H9 (cell line): ENCODE data around the gene FAM219A. TPM values are rescaled to one million over a fixed set of nuclear protein-coding genes. Genes with fewer than 3 reads are reported as not detected.

Experiments
- DNase-seq: peaks from one replicate; pipeline ENCODE4 v3.0.0-alpha.2; 2017
- H2AFZ ChIP-seq: one replicate; pipeline ENCODE4 v1.6.1; 2013; ENCODE audit warnings: mild to moderate bottlenecking, low read length, control low read depth, moderate library complexity
- H2AK5ac ChIP-seq: 2 replicates; pipeline ENCODE4 v1.6.1; 2013; ENCODE audit warnings: low read length, control low read depth, mixed read lengths; ENCODE audit not compliant: insufficient read length
- H2BK120ac ChIP-seq: one replicate; pipeline ENCODE4 v1.6.1; 2013; ENCODE audit warnings: low read depth, mild to moderate bottlenecking, low read length, control low read depth, inconsistent platforms; ENCODE audit not compliant: poor library complexity, severe bottlenecking
- H2BK12ac ChIP-seq: 2 replicates; pipeline ENCODE4 v1.6.1; 2013; ENCODE audit warnings: low read length, control low read depth, mixed read lengths, low read depth; ENCODE audit not compliant: insufficient read length
- H2BK15ac ChIP-seq: 2 replicates; pipeline ENCODE4 v1.6.1; 2013; ENCODE audit warnings: low read depth, low read length, control low read depth
- H2BK20ac ChIP-seq: one replicate; pipeline ENCODE4 v1.6.1; 2013; ENCODE audit warnings: low read depth, mild to moderate bottlenecking, low read length, control low read depth, inconsistent platforms; ENCODE audit not compliant: poor library complexity, severe bottlenecking
- H2BK5ac ChIP-seq: 2 replicates; pipeline ENCODE4 v1.6.1; 2013; ENCODE audit warnings: low read length, control low read depth, mixed read lengths; ENCODE audit not compliant: insufficient read length
- H3K14ac ChIP-seq: 2 replicates; pipeline ENCODE4 v1.6.1; 2013; ENCODE audit warnings: low read length, control low read depth; ENCODE audit not compliant: insufficient read depth
- H3K18ac ChIP-seq: 2 replicates; pipeline ENCODE4 v1.6.1; 2013; ENCODE audit warnings: low read depth, mild to moderate bottlenecking, mixed read lengths, low read length, control low read depth; ENCODE audit not compliant: insufficient read length
- H3K23ac ChIP-seq: 2 replicates; pipeline ENCODE4 v1.6.1; 2013; ENCODE audit warnings: low read length, control low read depth, mixed read lengths, low read depth; ENCODE audit not compliant: insufficient read length
- H3K23me2 ChIP-seq: 2 replicates; pipeline ENCODE4 v1.6.1; 2013; ENCODE audit warnings: low read depth, mild to moderate bottlenecking, mixed read lengths, low read length, control low read depth; ENCODE audit not compliant: insufficient read length, poor library complexity, severe bottlenecking
- H3K27ac ChIP-seq: 2 replicates; pipeline ENCODE4 v1.5.1; 2013; ENCODE audit warnings: low read length, control low read depth, mixed read lengths, low read depth; ENCODE audit not compliant: insufficient read length
- H3K27me3 ChIP-seq: 2 replicates; pipeline ENCODE4 v1.6.1; 2013; ENCODE audit warnings: low read length, control low read depth, inconsistent platforms; ENCODE audit not compliant: insufficient read depth
- H3K4ac ChIP-seq: 2 replicates; pipeline ENCODE4 v1.6.1; 2013; ENCODE audit warnings: low read depth, mild to moderate bottlenecking, control low read depth, inconsistent platforms, low read length, moderate library complexity
- H3K4me1 ChIP-seq: 2 replicates; pipeline ENCODE4 v1.6.1; 2013; ENCODE audit warnings: low read length, control low read depth, inconsistent platforms; ENCODE audit not compliant: insufficient read depth
- H3K4me2 ChIP-seq: 2 replicates; pipeline ENCODE4 v1.6.1; 2013; ENCODE audit warnings: low read length, control low read depth, mixed read lengths; ENCODE audit not compliant: insufficient read length, insufficient read depth
- H3K56ac ChIP-seq: 2 replicates; pipeline ENCODE4 v1.6.1; 2013; ENCODE audit warnings: low read depth, mild to moderate bottlenecking, mixed read lengths, low read length, control low read depth; ENCODE audit not compliant: insufficient read length
- H3K79me1 ChIP-seq: 2 replicates; pipeline ENCODE4 v1.6.1; 2013; ENCODE audit warnings: low read depth, mild to moderate bottlenecking, moderate library complexity, low read length, control low read depth, inconsistent platforms; ENCODE audit not compliant: insufficient read depth, poor library complexity, severe bottlenecking
- H3K79me2 ChIP-seq: 2 replicates; pipeline ENCODE4 v1.6.1; 2013; ENCODE audit warnings: low read length, control low read depth, inconsistent platforms; ENCODE audit not compliant: insufficient read depth
- H3K9ac ChIP-seq: 2 replicates; pipeline ENCODE4 v1.6.1; 2013; ENCODE audit warnings: low read length, control low read depth, mixed read lengths; ENCODE audit not compliant: insufficient read length; ENCODE audit errors: extremely low read depth
- H3K9me3 ChIP-seq: one replicate; pipeline ENCODE4 v1.6.1; 2013; ENCODE audit warnings: low read depth, low read length, inconsistent platforms; ENCODE audit not compliant: control insufficient read depth
- H3T11ph ChIP-seq: one replicate; pipeline ENCODE4 v1.6.1; 2013; ENCODE audit warnings: mild to moderate bottlenecking, low read length, control low read depth, inconsistent platforms
- H4K20me1 ChIP-seq: one replicate; pipeline ENCODE4 v1.6.1; 2013; ENCODE audit not compliant: control insufficient read depth, insufficient read length, insufficient read depth
- H4K5ac ChIP-seq: 2 replicates; pipeline ENCODE4 v1.6.1; 2013; ENCODE audit warnings: low read depth, mild to moderate bottlenecking, mixed read lengths, low read length, control low read depth; ENCODE audit not compliant: insufficient read length
- H4K8ac ChIP-seq: replicated peaks from 2 replicates; pipeline ENCODE4 v1.6.1; 2013; ENCODE audit warnings: low read length, control low read depth, mixed read lengths, low read depth; ENCODE audit not compliant: insufficient read length
- H4K91ac ChIP-seq: 2 replicates; pipeline ENCODE4 v1.6.1; 2013; ENCODE audit warnings: low read depth, mild to moderate bottlenecking, moderate library complexity, mixed read lengths, low read length, control low read depth; ENCODE audit not compliant: insufficient read length
- H3K27ac Mint-ChIP-seq, 3 experiments: 2 replicates in 2 of 3; 3 replicates in 1 of 3; pipeline ENCODE4 v1.8.0; 2020 to 2021; ENCODE audit warnings: mixed read lengths in 3 of 3, mild to moderate bottlenecking in 1 of 3, moderate library complexity in 1 of 3
- H3K27me3 Mint-ChIP-seq: 2 replicates; pipeline ENCODE4 v1.8.0; 2021; ENCODE audit warnings: low read depth, mild to moderate bottlenecking, moderate library complexity, mixed read lengths
- H3K36me3 Mint-ChIP-seq, 3 experiments: 2 replicates in 2 of 3; 3 replicates in 1 of 3; pipeline ENCODE4 v1.8.0; 2020 to 2021; ENCODE audit warnings: low read depth in 3 of 3, mixed read lengths in 3 of 3; ENCODE audit not compliant: insufficient read depth in 1 of 3
- H3K4me1 Mint-ChIP-seq, 2 experiments: 2 replicates each; pipeline ENCODE4 v1.8.0; 2020; ENCODE audit warnings: mixed read lengths in 2 of 2
- H3K4me3 Mint-ChIP-seq, 2 experiments: 2 replicates in 1 of 2; 3 replicates in 1 of 2; pipeline ENCODE4 v1.8.0; 2020 to 2021; ENCODE audit warnings: mild to moderate bottlenecking in 2 of 2, mixed read lengths in 2 of 2, moderate library complexity in 1 of 2
- H3K9me3 Mint-ChIP-seq, 2 experiments: 2 replicates in 1 of 2; 3 replicates in 1 of 2; pipeline ENCODE4 v1.8.0; 2020; ENCODE audit warnings: mild to moderate bottlenecking in 2 of 2, mixed read lengths in 2 of 2, moderate library complexity in 1 of 2
- CTCF ChIP-seq: fragments of 200-600 bp; sonication (generic); conservative IDR thresholded peaks from 3 replicates; pipeline ENCODE4 v1.8.0; 2021; ENCODE audit warnings: antibody characterized with exemption, mild to moderate bottlenecking
- total RNA-seq: library from RNA; stranded (reverse); gene quantifications from 2 replicates; pipeline ENCODE4 v1.2.1, GENCODE V29; 2021

Gene FAM219A
- total RNA-seq, 1 experiment from 2014 or later, result 16.7 TPM

GRCh38 chr9:34443976-34444375, 14.4 kb downstream of the FAM219A start:
- H3T11ph ChIP-seq, result no peak overlapping the region
- no peak overlapping the region for H4K5ac ChIP-seq
- no peak overlapping the region for H2BK120ac ChIP-seq
- no peak overlapping the region for H3K14ac ChIP-seq
- H2BK12ac ChIP-seq, result no peak overlapping the region
- no peak overlapping the region for H2BK20ac ChIP-seq
- no peak overlapping the region for H3K4me3 Mint-ChIP-seq
- no peak for DNase-seq
- no peaks in the 10 kb centered on the region for H3K27me3 ChIP-seq
- H3K4me1 Mint-ChIP-seq, result peaks cover 10 to 11% of the 10 kb centered on the region in 2 experiments
- no peak overlapping the region for H2BK5ac ChIP-seq
- TF ChIP-seq CTCF, result no peak
- no peak overlapping the region for H3K4me2 ChIP-seq
- H3K23ac ChIP-seq, result no peak overlapping the region
- no peaks in the 10 kb centered on the region for H3K9me3 ChIP-seq
- no peak overlapping the region for H2BK15ac ChIP-seq
- no peak overlapping the region for H3K9ac ChIP-seq
- no peak overlapping the region for H4K8ac ChIP-seq
- H2AK5ac ChIP-seq, result no peak overlapping the region
- no peak overlapping the region for H2AFZ ChIP-seq
- no peaks in the 10 kb centered on the region for H3K79me1 ChIP-seq
- no peaks in the 10 kb centered on the region for H3K79me2 ChIP-seq
- H3K4ac ChIP-seq, result no peak overlapping the region
- H3K56ac ChIP-seq, result no peak overlapping the region
- no peaks in the 10 kb centered on the region for H4K20me1 ChIP-seq
- H3K23me2 ChIP-seq, result no peaks in the 10 kb centered on the region
- H4K91ac ChIP-seq, result no peak overlapping the region
- no peaks in the 10 kb centered on the region; the same call in 1 of the 2 replicates for H3K4me1 ChIP-seq
- H3K36me3 Mint-ChIP-seq, result peaks cover 0 to 2% (median 2%) of the 10 kb centered on the region in 3 experiments; a peak in 4 of 7 replicates
- no peaks in the 10 kb centered on the region for H3K9me3 Mint-ChIP-seq
- no peak overlapping the region for H3K18ac ChIP-seq
- peak overlapping the region in 2 of 3 experiments; percentile 6 to 23; a peak in 3 of 7 replicates for H3K27ac Mint-ChIP-seq
- H3K27ac ChIP-seq, result no peak overlapping the region
- no peaks in the 10 kb centered on the region for H3K27me3 Mint-ChIP-seq
